ENCODE results near the gene UBXN11. TPM values are rescaled to one million over a fixed set of nuclear protein-coding genes. Genes with fewer than 3 reads are reported as not detected.

UBXN11 gene
- total and polyA plus RNA-seq, 2 of the 13 experiments (the other 11 are each of a cell fraction or from before 2014, with no cell fraction given) = 9.3 to 10.4 TPM

DNA sequence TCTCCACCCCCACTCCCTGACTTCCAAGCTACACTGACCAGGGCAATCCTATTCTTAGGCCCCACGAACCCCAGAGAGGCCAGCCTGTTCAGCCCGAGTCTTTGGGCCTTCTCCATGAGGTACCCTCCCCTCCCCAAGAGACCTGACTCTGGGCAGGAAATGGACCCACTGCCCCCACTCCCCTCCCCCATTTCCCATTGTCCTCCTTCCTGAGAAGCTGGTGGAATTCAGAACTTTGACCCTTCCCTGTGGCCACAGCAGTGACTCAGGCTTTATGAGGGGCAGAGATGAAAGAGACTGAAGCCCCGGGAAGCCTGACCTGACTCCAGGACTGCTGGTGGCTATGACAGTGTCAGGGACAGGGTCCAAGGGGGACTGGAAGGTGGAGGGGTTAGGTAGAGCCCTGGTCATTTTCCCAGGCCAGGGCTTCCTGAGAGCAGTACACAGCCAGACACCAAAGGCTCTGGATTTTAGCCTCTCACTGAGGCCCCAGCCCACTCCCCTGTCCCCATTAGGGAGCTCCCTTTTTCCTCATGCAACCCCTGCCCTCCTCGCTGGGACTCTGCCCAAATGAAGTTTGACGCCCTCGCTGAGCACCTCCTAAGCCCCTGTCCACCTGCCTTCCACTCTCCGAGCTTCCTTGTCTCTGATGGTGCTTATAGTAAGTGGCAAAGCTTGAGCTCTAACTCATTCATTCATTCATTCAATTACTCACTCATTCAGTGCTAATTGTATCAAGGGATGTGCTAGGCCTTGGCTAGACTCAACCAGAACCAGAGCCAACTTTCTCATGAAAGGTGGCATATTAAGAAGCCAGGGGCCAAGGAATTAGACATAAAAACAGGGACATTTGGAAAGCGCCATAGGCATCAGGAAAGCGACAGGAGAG, 44.5 kb upstream of the UBXN11 start (continued):
- TF ChIP-seq, protein P1, sequence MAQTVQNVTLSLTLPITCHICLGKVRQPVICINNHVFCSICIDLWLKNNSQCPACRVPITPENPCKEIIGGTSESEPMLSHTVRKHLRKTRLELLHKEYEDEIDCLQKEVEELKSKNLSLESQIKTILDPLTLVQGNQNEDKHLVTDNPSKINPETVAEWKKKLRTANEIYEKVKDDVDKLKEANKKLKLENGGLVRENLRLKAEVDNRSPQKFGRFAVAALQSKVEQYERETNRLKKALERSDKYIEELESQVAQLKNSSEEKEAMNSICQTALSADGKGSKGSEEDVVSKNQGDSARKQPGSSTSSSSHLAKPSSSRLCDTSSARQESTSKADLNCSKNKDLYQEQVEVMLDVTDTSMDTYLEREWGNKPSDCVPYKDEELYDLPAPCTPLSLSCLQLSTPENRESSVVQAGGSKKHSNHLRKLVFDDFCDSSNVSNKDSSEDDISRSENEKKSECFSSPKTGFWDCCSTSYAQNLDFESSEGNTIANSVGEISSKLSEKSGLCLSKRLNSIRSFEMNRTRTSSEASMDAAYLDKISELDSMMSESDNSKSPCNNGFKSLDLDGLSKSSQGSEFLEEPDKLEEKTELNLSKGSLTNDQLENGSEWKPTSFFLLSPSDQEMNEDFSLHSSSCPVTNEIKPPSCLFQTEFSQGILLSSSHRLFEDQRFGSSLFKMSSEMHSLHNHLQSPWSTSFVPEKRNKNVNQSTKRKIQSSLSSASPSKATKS (CRISPR knock-in tag; IDR thresholded peaks at IDR 0.05) = no peak
- TF ChIP-seq SNAPC2 (CRISPR knock-in tag; IDR thresholded peaks at IDR 0.05) (peak; percentile 91), MED8 (CRISPR knock-in tag; IDR thresholded peaks at IDR 0.05; ENCODE audit: insufficient replicate concordance) (peak; percentile 89), ZNF567 (CRISPR knock-in tag; IDR thresholded peaks at IDR 0.05; ENCODE audit: borderline replicate concordance) (no peak), ZNF781 (CRISPR knock-in tag; IDR thresholded peaks at IDR 0.05; ENCODE audit: borderline replicate concordance, not compliant biosample characterization) (no peak), ZNF839 (CRISPR knock-in tag; IDR thresholded peaks at IDR 0.05; ENCODE audit: borderline replicate concordance) (no peak), ZNF749 (CRISPR knock-in tag; IDR thresholded peaks at IDR 0.05; ENCODE audit: borderline replicate concordance) (no peak), ZNF280B (CRISPR knock-in tag; IDR thresholded peaks at IDR 0.05; ENCODE audit: borderline replicate concordance) (no peak; the same call in 1 of the 2 replicates)
- TF ChIP-seq, protein P2, sequence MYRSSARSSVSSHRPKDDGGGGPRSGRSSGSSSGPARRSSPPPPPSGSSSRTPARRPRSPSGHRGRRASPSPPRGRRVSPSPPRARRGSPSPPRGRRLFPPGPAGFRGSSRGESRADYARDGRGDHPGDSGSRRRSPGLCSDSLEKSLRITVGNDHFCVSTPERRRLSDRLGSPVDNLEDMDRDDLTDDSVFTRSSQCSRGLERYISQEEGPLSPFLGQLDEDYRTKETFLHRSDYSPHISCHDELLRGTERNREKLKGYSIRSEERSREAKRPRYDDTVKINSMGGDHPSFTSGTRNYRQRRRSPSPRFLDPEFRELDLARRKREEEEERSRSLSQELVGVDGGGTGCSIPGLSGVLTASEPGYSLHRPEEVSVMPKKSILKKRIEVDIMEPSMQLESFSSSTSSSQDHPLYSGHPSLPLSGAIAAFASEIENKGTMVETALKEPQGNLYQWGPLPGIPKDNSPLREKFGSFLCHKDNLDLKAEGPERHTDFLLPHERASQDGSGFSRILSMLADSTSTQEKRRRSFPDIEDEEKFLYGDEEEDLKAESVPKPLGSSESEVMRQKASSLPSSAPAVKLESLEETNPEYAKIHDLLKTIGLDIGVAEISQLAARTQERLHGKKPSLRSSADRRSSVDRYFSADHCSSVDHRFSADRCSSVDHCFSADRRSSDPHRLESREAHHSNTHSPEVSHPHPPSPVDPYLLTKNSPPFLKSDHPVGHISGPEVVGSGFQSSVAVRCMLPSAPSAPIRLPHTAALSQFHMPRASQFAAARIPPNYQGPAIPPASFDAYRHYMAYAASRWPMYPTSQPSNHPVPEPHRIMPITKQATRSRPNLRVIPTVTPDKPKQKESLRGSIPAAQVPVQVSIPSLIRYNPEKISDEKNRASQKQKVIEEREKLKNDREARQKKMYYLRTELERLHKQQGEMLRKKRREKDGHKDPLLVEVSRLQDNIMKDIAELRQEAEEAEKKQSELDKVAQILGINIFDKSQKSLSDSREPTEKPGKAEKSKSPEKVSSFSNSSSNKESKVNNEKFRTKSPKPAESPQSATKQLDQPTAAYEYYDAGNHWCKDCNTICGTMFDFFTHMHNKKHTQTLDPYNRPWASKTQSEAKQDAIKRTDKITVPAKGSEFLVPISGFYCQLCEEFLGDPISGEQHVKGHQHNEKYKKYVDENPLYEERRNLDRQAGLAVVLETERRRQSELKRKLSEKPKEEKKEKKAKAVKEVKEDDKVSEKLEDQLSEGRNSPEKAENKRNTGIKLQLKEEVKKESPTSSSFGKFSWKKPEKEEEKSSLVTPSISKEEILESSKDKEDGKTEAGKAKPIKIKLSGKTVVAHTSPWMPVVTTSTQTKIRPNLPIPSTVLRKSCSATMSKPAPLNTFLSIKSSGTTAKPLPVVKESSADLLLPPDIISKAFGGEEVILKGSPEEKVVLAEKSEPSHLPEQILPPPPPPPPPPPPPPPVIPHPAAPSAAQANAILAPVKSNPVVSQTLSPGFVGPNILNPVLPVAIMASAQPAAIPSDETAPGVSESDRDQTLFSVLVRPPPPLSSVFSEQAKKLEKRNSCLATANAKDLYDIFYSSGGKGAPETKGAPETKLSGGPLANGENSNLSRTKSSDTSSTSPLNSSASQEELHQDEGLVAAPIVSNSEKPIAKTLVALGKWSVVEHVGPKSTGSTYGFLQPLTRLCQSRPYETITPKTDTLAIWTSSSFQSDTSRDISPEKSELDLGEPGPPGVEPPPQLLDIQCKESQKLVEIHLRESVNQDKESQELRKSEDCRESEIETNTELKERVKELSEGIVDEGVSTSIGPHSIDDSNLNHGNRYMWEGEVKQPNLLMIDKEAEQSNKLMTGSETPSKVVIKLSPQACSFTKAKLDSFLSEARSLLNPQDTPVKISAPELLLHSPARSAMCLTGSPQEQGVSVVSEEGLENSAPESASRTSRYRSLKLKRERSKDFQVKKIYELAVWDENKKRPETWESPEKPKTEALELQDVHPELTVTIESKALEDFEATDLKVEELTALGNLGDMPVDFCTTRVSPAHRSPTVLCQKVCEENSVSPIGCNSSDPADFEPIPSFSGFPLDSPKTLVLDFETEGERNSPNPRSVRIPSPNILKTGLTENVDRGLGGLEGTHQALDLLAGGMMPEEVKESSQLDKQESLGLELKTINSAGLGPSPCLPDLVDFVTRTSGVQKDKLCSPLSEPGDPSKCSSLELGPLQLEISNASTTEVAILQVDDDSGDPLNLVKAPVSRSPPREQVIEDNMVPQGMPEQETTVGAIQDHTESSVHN (CRISPR knock-in tag; IDR thresholded peaks at IDR 0.05) = 0 out of 2 replicates have a peak, but pooled peaks have one; percentile 30
